ENCODE results near the gene LRCH4.

- TF ChIP-seq POLR2A (IDR thresholded peaks at IDR 0.05; ENCODE audit: low read length) (no peak), GATA1 (IDR thresholded peaks at IDR 0.05; ENCODE audit: low read depth, low read length) (no peak)
Measured at GRCh38 chr7:100626055-100626454, 40.1 kb upstream of the LRCH4 start.
